B cell (primary cell): Measurements from ENCODE around the gene ARHGAP42. TPM values are rescaled to one million over a fixed set of nuclear protein-coding genes. Genes with fewer than 3 reads are reported as not detected.

Source experiments
- ATAC-seq: fragments of 200-7000 bp; cut with Tn5 transposase; one replicate; pipeline ENCODE4 v1.10.0; 2021; ENCODE audit warnings: low read depth, mild to moderate bottlenecking, moderate number of reproducible peaks, moderate library complexity
- CTCF ChIA-PET: fragments of 350-600 bp; sonication (Branson Sonifier 250); formaldehyde crosslinking; loops from one replicate; lab custom pipeline; 2021; ENCODE audit warnings: antibody characterized with exemption, inconsistent platforms; lab: Charles Lee
- POLR2A ChIA-PET: fragments of 350-600 bp; sonication (Branson Sonifier 250); formaldehyde crosslinking; loops from one replicate; lab custom pipeline; 2021; ENCODE audit warnings: antibody characterized with exemption; lab: Charles Lee
- DNase-seq: peaks from one replicate; pipeline ENCODE4 v3.0.0; 2013
- H2AFZ ChIP-seq: 2 replicates; pipeline ENCODE4 v1.6.1; 2012; ENCODE audit warnings: mild to moderate bottlenecking, low read depth, low read length; ENCODE audit not compliant: insufficient read depth, poor library complexity, severe bottlenecking
- H3K27ac ChIP-seq, 2 donors: 1 replicate in 1 of 2; 2 replicates in 1 of 2; pipeline ENCODE4 v1.5.1; 2012 to 2013; ENCODE audit warnings: low read length in 2 of 2, mild to moderate bottlenecking in 2 of 2, moderate library complexity in 1 of 2
- H3K27me3 ChIP-seq, 4 experiments: fragments of 200-600 bp in 1 of 4; sonication (generic) in 1 of 4; replicated peaks in 1 of 4; 1 replicate in 2 of 4; 2 replicates in 2 of 4; pipeline versions ENCODE4 v1.6.1 to v1.7.0; 2013 to 2016; ENCODE audit warnings: low read length in 3 of 4, mild to moderate bottlenecking in 2 of 4, mixed read lengths in 1 of 4, moderate library complexity in 1 of 4; ENCODE audit not compliant: insufficient read depth in 4 of 4, control insufficient read depth in 3 of 4; ENCODE audit errors: control extremely low read depth in 1 of 4
- H3K36me3 ChIP-seq, 2 experiments: replicated peaks in 1 of 2; 1 replicate in 1 of 2; 2 replicates in 1 of 2; pipeline versions ENCODE4 v1.6.1 to v1.7.1; 2013; ENCODE audit warnings: low read length in 1 of 2; ENCODE audit not compliant: insufficient read depth in 2 of 2, control insufficient read depth in 1 of 2; ENCODE audit errors: control extremely low read depth in 1 of 2, extremely low read depth in 1 of 2
- H3K4me1 ChIP-seq, 2 donors: fragments of 200-600 bp in 1 of 2; sonication (generic) in 1 of 2; 1 replicate in 1 of 2; 2 replicates in 1 of 2; pipeline versions ENCODE4 v1.5.1 to v1.6.1; 2013 to 2017; ENCODE audit warnings: low read length in 2 of 2; ENCODE audit not compliant: control insufficient read depth in 2 of 2, insufficient read depth in 2 of 2
- H3K4me2 ChIP-seq: replicated peaks from 2 replicates; pipeline ENCODE3; 2012; ENCODE audit warnings: mild to moderate bottlenecking, low read depth, low read length; ENCODE audit not compliant: poor library complexity, severe bottlenecking
- H3K4me3 ChIP-seq, 5 experiments: fragments of 200-600 bp in 1 of 5; sonication (generic) in 1 of 5; 1 replicate in 3 of 5; 2 replicates in 2 of 5; pipeline versions ENCODE4 v1.5.1 to v1.7.0; 2011 to 2016; ENCODE audit warnings: low read length in 4 of 5, mild to moderate bottlenecking in 4 of 5, low read depth in 2 of 5, control low read depth in 1 of 5, moderate library complexity in 1 of 5; ENCODE audit not compliant: insufficient read depth in 1 of 5; ENCODE audit errors: control extremely low read depth in 1 of 5, extremely low read depth in 1 of 5
- H3K79me2 ChIP-seq: fragments of 200-600 bp; sonication (generic); one replicate; pipeline ENCODE4 v1.6.0; 2016; ENCODE audit warnings: low read length; ENCODE audit not compliant: control insufficient read depth, insufficient read depth
- H3K9ac ChIP-seq: fragments of 200-600 bp; sonication (generic); 2 replicates; pipeline ENCODE4 v1.6.1; 2017; ENCODE audit warnings: mild to moderate bottlenecking, low read length, moderate library complexity
- H3K9me3 ChIP-seq, 3 donors: one replicate each; pipeline versions ENCODE4 v1.6.1 to v1.7.1; 2013; ENCODE audit warnings: low read length in 2 of 3; ENCODE audit not compliant: control insufficient read depth in 2 of 3, insufficient read depth in 1 of 3; ENCODE audit errors: control extremely low read depth in 1 of 3
- H4K20me1 ChIP-seq: 2 replicates; pipeline ENCODE4 v1.6.0; 2012; ENCODE audit warnings: mild to moderate bottlenecking, low read length; ENCODE audit not compliant: insufficient read depth, control insufficient read depth, poor library complexity, severe bottlenecking
- H3K27ac Mint-ChIP-seq: one replicate; pipeline ENCODE4 v1.8.0; 2021; ENCODE audit warnings: mixed read lengths
- H3K27me3 Mint-ChIP-seq: one replicate; pipeline ENCODE4 v1.8.0; 2021; ENCODE audit warnings: mixed read lengths
- H3K4me1 Mint-ChIP-seq: one replicate; pipeline ENCODE4 v1.8.0; 2021; ENCODE audit warnings: mixed read lengths
- H3K4me3 Mint-ChIP-seq: one replicate; pipeline ENCODE4 v1.8.0; 2021; ENCODE audit warnings: mixed read lengths
- H3K9me3 Mint-ChIP-seq: one replicate; pipeline ENCODE4 v1.8.0; 2022; ENCODE audit warnings: mixed read lengths; ENCODE audit not compliant: insufficient read depth
- CTCF ChIP-seq: fragments of 200-600 bp; IDR thresholded peaks from one replicate; pipeline ENCODE4 v1.8.0; 2022; ENCODE audit warnings: antibody characterized with exemption, mild to moderate bottlenecking
- EZH2 ChIP-seq: IDR thresholded peaks from 2 replicates; pipeline ENCODE4 v1.6.1; 2012; ENCODE audit warnings: borderline replicate concordance, low read depth, mild to moderate bottlenecking, moderate library complexity, low read length; ENCODE audit not compliant: insufficient read depth, poor library complexity, severe bottlenecking
- WGBS: methylation state at CpG from one replicate; pipeline ENCODE4 v1.1.5; 2013; ENCODE audit warnings: missing lambda C conversion rate; ENCODE audit not compliant: insufficient coverage; 5-methylcytosine and 5-hydroxymethylcytosine counted together
- intact Hi-C: fragments of 100-400 bp; cut with micrococcal nuclease; formaldehyde crosslinking; loops from one replicate; pipeline ENCODE4 v1.10.0; 2022
- polyA plus RNA-seq: library from polyadenylated mRNA; depleted of rRNA; stranded (reverse); fragments of >200 nt; gene quantifications from 2 replicates; pipeline ENCODE4 v1.2.3, GENCODE V29; 2012
- total RNA-seq, 2 donors: library from RNA; stranded (reverse); fragments of 120-200 nt in 1 of 2; gene quantifications; 1 replicate in 1 of 2; 2 replicates in 1 of 2; pipeline versions ENCODE4 v1.2.3 to v1.2.4, GENCODE V29; 2013 to 2022

Gene ARHGAP42
- total and polyA plus RNA-seq, 2 donors (not counting 1 experiment from before 2014, with no cell fraction given): 3.8 to 4.9 TPM

DNA sequence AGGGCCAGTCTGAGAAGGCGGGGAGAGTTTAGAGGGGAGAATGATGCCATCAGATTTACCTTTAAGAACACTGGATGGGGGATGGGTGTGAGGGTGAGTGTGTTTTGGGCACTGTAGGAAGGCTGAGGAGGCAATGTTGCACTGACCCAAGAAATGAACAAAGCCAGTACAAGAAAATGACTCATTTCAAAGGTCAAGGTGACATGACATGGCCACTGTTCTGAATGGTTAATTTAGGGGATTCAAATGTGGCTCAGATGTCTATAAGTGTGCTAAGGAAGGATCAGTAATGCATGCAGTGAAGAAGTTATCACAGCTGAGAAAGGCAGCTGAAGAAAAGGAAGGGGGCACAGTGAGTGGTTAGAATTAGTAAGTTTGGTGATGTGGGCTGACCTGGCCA, 312.7 kb downstream of the ARHGAP42 start:
- H3K27me3 ChIP-seq: no peaks in the 10 kb centered on the region
- ATAC-seq: no peak
- Mint-ChIP-seq H3K9me3 (no peaks in the 10 kb centered on the region), H3K27ac (no peak overlapping the region), H3K4me1 (no peaks in the 10 kb centered on the region), H3K4me3 (no peak overlapping the region), H3K27me3 (peaks cover 7% of the 10 kb centered on the region)
- H3K4me3 ChIP-seq: no peak overlapping the region
- WGBS: 80% methylated on average over 1 of the region's 1 CpG
- no peaks in the 10 kb centered on the region for H3K9me3 ChIP-seq
- no peaks in the 10 kb centered on the region for H3K36me3 ChIP-seq
- intact Hi-C loops: no loop called here
- no peak overlapping the region for H3K9ac ChIP-seq
- no peaks in the 10 kb centered on the region for H3K79me2 ChIP-seq
- H3K27ac ChIP-seq: no peak overlapping the region
- POLR2A ChIA-PET: no interaction called here
- no peak overlapping the region for H2AFZ ChIP-seq
- no peak for DNase-seq
- CTCF ChIA-PET: no interaction called here
- no peaks in the 10 kb centered on the region for H4K20me1 ChIP-seq
- no peak overlapping the region for H3K4me2 ChIP-seq
- TF ChIP-seq EZH2 (no peak), CTCF (no peak)
- H3K4me1 ChIP-seq: no peaks in the 10 kb centered on the region

DNA sequence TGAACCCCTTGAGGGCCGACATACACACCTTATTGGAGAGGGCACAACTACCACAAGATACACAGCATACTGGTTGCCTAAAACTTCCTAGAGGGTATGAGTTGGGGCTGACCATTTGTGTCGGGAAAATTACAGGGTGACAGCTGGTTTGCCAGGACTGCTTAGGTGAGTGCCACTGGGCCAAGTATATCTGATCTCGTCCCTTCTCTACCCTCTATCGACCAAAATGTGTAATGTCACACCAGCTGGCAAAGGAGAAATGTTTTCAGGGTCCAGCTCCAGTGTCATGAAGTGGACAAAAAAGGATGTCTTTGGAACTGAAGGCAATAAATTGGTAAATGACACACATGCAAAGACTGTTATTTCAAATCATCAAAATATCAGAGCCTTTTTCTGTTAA, 316.4 kb downstream of the ARHGAP42 start:
- Histone ChIP-seq H3K4me1 (peaks cover 3 to 8% of the 10 kb centered on the region in 2 donors), H3K79me2 (no peaks in the 10 kb centered on the region), H2AFZ (no peak overlapping the region), H3K4me3 (no peak overlapping the region), H3K9ac (no peak overlapping the region), H3K27ac (no peak overlapping the region), H3K36me3 (no peaks in the 10 kb centered on the region), H3K27me3 (no peaks in the 10 kb centered on the region), H4K20me1 (no peaks in the 10 kb centered on the region), H3K9me3 (peaks cover 0 to 2% (median 1%) of the 10 kb centered on the region in 3 donors), H3K4me2 (no peak overlapping the region)
- ChIA-PET CTCF (no interaction called here), POLR2A (no interaction called here)
- Mint-ChIP-seq H3K9me3 (peaks cover 4% of the 10 kb centered on the region), H3K27me3 (peaks cover 7% of the 10 kb centered on the region), H3K27ac (no peak overlapping the region), H3K4me1 (peaks cover 5% of the 10 kb centered on the region), H3K4me3 (no peak overlapping the region)
- ATAC-seq (no peak), DNase-seq (no peak)
- 100% methylated on average over 1 of the region's 4 CpGs for whole genome bisulfite sequencing
- no peak for TF ChIP-seq EZH2
- TF ChIP-seq CTCF: no peak
- intact Hi-C loops: no loop called here
